GM04504 (cell line): Measurements from ENCODE around the gene CCBE1.
"Not testable (repeated sequence)": the region's sequence is repeated elsewhere in the genome, so short reads cannot be mapped to it uniquely, and the experiment has no call there.

Experiments used
- DNase-seq: peaks from one replicate; pipeline ENCODE4 v3.0.0-alpha.2; 2012; ENCODE audit warnings: low read depth

CCBE1 gene

DNA sequence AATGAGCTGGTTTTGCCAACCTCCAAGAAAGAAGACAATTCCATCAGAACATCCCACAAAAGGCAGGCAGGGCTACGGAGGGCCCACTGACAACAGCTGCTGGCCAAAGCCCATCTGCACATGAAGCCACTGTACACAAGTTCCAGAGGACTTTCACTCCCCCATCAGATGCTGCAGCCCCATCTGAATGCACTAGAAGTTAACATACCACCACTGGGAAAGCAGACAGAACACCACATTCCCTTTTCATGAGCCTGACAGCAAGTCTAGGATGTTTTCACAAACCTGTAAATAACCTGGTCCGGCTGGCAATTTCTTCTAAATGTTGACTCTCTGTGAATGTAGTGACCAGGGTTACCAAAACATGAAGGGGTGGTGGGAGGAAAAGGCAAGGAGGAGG is 41.5 kb downstream of the CCBE1 start:
- DNase-seq: no peak

DNA sequence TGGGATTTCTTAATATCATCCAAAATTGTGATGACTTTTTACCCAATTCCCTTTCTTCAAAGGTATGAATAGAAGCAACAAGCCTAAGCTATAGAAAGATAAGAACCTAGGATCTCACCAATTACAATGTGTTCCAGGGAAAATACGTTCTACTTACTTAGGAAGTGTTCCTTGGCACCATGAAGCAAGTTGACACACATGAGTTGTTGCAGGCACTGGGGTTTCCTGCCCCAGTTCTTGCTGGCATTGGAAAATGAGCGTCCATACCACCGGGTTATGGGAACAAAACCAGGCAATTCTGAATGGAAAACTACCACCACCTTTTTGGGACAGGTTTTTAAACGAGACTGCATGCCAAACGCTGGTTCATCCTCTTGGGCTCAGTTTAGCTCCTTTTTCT is 46.2 kb downstream of the CCBE1 start:
- no peak for DNase-seq

GRCh38 chr18:59650266-59650820 is 46.9 kb downstream of the CCBE1 start:
- no peak for DNase-seq

GRCh38 chr18:59649591-59649990 is 47.6 kb downstream of the CCBE1 start:
- no peak for DNase-seq

GRCh38 chr18:59648469-59648868 is 48.8 kb downstream of the CCBE1 start:
- DNase-seq: not testable (repeated sequence)

- no peak for DNase-seq
Measured at GRCh38 chr18:59646963-59647307, 50.3 kb downstream of the CCBE1 start.

DNA sequence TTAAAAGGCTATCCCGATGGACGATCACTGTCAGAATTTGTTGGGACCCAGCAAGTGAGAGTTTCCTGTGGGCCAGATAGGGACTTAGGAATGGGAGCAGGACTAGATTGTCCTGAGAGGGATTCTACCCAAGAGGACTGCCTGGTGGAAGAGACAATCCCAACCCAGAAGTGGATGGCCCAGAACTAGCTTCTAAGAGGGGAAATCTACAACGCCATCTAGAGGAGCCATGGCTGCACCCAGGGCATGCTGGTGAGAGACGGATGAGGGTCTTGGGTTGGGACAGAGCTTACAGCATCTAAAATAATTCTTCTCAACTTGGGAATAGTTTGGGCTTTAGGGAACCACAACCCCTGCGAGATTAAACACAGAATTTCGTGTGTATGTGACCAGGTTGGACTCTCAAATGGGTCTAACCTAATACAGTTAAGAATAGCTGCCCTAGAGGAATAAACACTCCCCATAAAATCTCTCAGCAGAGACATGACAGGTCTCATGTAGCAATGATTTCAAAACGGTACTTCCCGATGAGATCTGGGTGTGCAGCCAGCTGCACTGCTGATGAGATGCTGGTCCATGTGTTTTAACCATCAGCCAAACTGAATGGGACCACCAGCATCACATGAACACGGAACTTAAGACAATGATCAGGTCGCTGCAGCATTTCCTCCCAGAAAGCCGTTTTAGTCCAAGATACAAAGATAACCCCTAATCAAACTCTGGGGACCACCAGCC is 50.8 kb downstream of the CCBE1 start:
- no peak for DNase-seq

- DNase-seq: no peak
Measured at GRCh38 chr18:59643740-59644139, 53.5 kb downstream of the CCBE1 start.

GRCh38 chr18:59640721-59641120 is 56.5 kb downstream of the CCBE1 start:
- no peak for DNase-seq

- no peak for DNase-seq
Measured at GRCh38 chr18:59639821-59640220, 57.4 kb downstream of the CCBE1 start.

- no peak for DNase-seq
Measured at GRCh38 chr18:59639136-59639535, 58.1 kb downstream of the CCBE1 start.

GRCh38 chr18:59633961-59634485 is 63.2 kb downstream of the CCBE1 start:
- no peak for DNase-seq

DNA sequence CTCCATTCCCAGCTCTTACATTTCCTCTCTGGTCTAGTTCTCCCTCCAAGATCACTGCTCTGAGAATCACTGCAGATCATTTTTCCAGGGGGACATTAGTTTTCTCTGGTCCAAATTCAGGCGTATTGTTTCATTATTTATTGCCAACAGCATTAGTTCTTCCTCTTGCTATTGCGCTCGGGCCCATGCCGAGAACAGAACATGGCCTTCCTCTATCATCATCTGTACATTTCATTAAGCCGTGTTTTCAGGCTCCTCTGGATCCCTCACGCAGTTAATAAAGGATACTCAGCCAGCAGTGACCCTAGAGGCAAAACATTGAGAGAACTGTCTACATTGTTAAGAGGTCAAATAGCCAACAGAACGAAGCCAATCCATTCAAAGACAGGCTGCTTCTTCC is 63.9 kb downstream of the CCBE1 start:
- DNase-seq: no peak

DNA sequence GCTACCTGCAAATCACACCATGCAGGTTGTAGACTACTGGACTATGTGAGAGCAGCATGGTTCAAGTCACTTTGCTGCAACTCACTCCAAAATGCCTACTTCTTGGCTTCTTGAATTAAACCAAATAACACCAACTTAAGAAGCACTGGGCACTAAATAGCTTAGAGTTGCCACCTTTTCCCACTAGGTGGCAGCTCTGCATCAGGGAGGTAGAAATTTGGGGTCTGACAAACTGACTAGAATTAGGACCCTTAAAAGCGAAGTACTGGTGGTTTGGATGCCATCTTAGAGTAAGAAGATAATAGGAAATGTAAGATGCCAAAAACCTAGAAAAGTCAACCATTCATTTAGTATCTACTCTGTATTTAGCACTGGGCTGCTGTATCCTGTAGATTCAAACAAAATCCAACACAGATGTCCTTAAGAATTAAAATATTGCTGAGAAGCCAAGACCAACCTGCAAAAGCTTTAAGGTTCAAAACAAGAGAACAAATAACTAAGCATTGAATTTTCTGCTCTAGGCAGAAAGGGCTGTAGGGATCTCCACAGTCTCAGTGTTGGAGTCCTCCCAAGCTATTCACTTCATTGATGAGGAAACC is 65.5 kb downstream of the CCBE1 start:
- no peak for DNase-seq

- no peak for DNase-seq
Measured at GRCh38 chr18:59629894-59630293, 67.3 kb downstream of the CCBE1 start.

DNA sequence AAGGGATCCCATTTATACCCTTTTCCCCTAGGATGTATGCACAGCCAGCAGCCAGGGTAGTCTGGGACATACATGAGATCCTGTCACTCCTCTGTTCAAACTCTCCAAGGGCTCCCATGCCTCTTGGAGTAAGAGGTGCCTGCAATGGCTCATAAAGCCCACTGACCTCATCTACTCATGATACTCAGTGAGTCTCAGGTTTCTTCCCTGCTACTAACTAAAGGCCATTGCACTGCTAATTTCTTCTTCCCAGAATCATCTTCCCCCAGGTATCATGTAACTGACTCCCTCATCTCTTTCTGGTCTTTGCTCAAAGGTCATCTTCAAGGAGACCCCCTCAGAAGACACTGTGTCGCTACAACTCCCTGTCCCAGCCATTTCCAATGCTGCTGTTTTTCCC is 68.2 kb downstream of the CCBE1 start:
- no peak for DNase-seq

DNA sequence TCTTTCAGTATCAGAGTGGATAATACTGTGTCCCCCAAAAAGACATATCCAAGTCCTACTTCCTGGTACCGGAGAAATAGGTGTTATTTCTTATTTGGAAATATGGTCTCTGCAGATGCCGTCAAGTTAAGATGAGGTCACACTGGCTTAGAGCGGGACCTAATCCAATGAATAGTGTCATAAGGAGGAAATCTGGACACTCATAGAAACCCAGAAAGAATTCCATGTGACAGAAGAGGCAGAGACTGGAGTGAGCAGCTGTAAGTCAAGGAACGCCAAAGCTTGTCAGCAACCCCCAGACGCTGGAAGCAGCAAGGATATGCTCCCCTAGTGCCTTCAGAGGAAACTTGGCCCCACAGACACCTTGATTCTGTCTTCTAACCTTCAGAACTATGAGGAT is 69.8 kb downstream of the CCBE1 start:
- DNase-seq: no peak

GRCh38 chr18:59624369-59624765 is 72.9 kb downstream of the CCBE1 start:
- no peak for DNase-seq

GRCh38 chr18:59623456-59624368 is 73.5 kb downstream of the CCBE1 start:
- no peak for DNase-seq

DNA sequence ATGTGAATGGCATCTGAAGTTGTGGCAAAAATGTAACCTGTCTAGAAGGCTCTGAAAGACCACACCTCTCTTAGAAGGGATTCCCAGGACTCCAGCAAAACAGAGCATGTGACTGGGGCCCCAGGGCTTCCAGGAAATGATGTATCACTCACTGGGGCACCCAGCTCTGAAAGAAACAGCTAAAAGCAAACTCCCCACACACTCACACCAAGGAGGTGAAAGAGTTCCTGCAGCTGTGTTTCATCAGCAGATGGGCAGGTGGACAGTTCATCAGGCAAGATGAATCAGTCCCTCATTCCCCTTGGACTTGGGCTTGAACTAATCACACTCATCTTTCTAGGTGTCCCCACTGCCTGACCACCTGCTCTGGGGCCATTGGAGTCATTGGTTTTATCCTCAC is 76.2 kb downstream of the CCBE1 start:
- no peak for DNase-seq

DNA sequence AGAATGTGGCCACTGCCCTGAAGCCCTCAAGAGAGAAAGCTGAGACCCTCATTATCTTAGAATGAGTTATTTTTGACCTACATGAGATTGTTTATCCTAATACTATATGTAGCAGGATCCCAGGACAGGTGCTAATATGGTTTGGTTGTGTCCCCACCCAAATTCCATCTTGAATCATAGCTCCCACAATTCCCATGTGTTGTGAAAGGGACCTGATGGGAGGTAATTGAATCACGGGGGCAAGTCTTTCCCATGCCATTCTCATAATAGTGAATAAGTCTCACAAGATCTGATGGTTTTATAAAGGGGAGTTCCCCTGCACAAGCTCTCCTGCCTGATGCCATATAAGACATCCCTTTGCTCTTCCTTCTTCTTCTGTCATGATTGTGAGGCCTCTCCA is 76.8 kb downstream of the CCBE1 start:
- no peak for DNase-seq

- DNase-seq: no peak
Measured at GRCh38 chr18:59619816-59620215, 77.4 kb downstream of the CCBE1 start.
